Vagina (tissue), 2 donors: ENCODE measurements around the gene NGB. TPM values are rescaled to one million over a fixed set of nuclear protein-coding genes. Genes with fewer than 3 reads are reported as not detected.

ENCODE experiments used
- DNase-seq, 2 donors: peaks; one replicate each; pipeline ENCODE4 v3.0.0-alpha.2; 2017; ENCODE audit errors: extremely low spot score in 2 of 2
- H3K27ac ChIP-seq: fragments of 200-600 bp; sonication (generic); one replicate; pipeline ENCODE4 v1.5.1; 2019
- H3K27me3 ChIP-seq: fragments of 200-600 bp; sonication (generic); one replicate; pipeline ENCODE4 v1.5.1; 2019
- H3K36me3 ChIP-seq, 2 donors: fragments of 200-600 bp; sonication (generic); one replicate each; pipeline ENCODE4 v1.5.1; 2017 to 2019
- H3K4me1 ChIP-seq: fragments of 200-600 bp; sonication (generic); one replicate; pipeline ENCODE4 v1.5.1; 2019
- H3K4me3 ChIP-seq, 2 donors: fragments of 200-600 bp; sonication (generic); 1 replicate in 1 of 2; 2 replicates in 1 of 2; pipeline ENCODE4 v1.5.1; 2016 to 2019
- H3K9me3 ChIP-seq: fragments of 200-600 bp; sonication (generic); one replicate; pipeline ENCODE4 v1.5.1; 2019
- POLR2A ChIP-seq, 2 donors: fragments of 450-650 bp; IDR thresholded peaks; one replicate each; pipeline ENCODE4 v1.6.1; 2017; ENCODE audit warnings: antibody characterized with exemption in 2 of 2, mild to moderate bottlenecking in 2 of 2, moderate library complexity in 2 of 2
- POLR2AphosphoS5 ChIP-seq, 2 donors: sonication (generic); formaldehyde crosslinking; IDR thresholded peaks; one replicate each; pipeline ENCODE4 v1.9.0; 2017; ENCODE audit warnings: antibody characterized with exemption in 2 of 2, mild to moderate bottlenecking in 2 of 2, low read depth in 1 of 2; ENCODE audit not compliant: insufficient read depth in 1 of 2
- intact Hi-C: fragments of 100-400 bp; cut with DNase I; formaldehyde crosslinking; loops from one replicate; pipeline ENCODE4 v1.15.1; 2023
- total RNA-seq: library from RNA; depleted of rRNA; stranded (reverse); fragments of >200 nt; gene quantifications from one replicate; pipeline ENCODE4 v1.2.3, GENCODE V29; 2016
- TF ChIP-seq, protein P1 (sequence below), 3 experiments: fragments of 450-650 bp in 2 of 3; fragments of 200-600 bp in 1 of 3; sonication (generic) in 1 of 3; IDR thresholded peaks; one replicate each; pipeline ENCODE4 v1.5.1; 2017 to 2019; ENCODE audit warnings: antibody characterized with exemption in 3 of 3, mild to moderate bottlenecking in 2 of 3, moderate library complexity in 2 of 3

The NGB gene
- total RNA-seq, 1 donor from 2014 or later = 1.7 TPM

- intact Hi-C loops = no loop called here
- no peak overlapping the region for H3K27ac ChIP-seq
- no peak for DNase-seq
- TF ChIP-seq POLR2AphosphoS5 (IDR thresholded peaks at IDR 0.05; ENCODE audit: insufficient read depth in 1 of 2, low read depth in 1 of 2) = no peak
- no peak for TF ChIP-seq POLR2A (IDR thresholded peaks at IDR 0.05)
- TF ChIP-seq, protein P1, sequence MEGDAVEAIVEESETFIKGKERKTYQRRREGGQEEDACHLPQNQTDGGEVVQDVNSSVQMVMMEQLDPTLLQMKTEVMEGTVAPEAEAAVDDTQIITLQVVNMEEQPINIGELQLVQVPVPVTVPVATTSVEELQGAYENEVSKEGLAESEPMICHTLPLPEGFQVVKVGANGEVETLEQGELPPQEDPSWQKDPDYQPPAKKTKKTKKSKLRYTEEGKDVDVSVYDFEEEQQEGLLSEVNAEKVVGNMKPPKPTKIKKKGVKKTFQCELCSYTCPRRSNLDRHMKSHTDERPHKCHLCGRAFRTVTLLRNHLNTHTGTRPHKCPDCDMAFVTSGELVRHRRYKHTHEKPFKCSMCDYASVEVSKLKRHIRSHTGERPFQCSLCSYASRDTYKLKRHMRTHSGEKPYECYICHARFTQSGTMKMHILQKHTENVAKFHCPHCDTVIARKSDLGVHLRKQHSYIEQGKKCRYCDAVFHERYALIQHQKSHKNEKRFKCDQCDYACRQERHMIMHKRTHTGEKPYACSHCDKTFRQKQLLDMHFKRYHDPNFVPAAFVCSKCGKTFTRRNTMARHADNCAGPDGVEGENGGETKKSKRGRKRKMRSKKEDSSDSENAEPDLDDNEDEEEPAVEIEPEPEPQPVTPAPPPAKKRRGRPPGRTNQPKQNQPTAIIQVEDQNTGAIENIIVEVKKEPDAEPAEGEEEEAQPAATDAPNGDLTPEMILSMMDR (IDR thresholded peaks at IDR 0.05) = no peak
- H3K27me3 ChIP-seq = no peaks in the 10 kb centered on the region
- no peaks in the 10 kb centered on the region for H3K9me3 ChIP-seq
- H3K4me1 ChIP-seq = no peaks in the 10 kb centered on the region
- no peak overlapping the region for H3K4me3 ChIP-seq
- H3K36me3 ChIP-seq = no peaks in the 10 kb centered on the region
Measured at GRCh38 chr14:77238356-77238755, 32.6 kb downstream of the NGB start.

DNA sequence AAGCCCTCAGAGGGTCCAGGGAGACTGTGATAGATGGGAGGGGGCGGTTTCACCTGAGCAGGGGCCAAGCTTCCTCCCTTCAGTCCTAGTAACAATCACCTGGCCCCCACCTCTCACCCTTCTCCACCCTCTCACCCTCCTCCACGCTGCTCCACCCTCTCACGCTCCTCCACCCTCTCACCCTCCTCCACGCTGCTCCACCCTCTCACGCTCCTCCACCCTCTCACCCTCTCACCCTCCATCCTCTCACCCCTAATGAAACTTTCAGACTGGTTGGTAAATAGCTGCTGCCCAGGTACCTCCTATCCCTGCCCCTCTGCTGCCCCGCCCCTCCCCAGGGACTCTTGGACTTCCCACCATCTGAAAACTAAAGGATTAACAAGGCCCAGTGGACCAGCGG, 34.2 kb downstream of the NGB start:
- TF ChIP-seq POLR2AphosphoS5 (IDR thresholded peaks at IDR 0.05; ENCODE audit: insufficient read depth in 1 of 2, low read depth in 1 of 2) = no peak
- TF ChIP-seq, protein P1 (IDR thresholded peaks at IDR 0.05) = no peak
- no peak for TF ChIP-seq POLR2A (IDR thresholded peaks at IDR 0.05)
- intact Hi-C loops = no loop called here
- H3K4me3 ChIP-seq = no peak overlapping the region
- H3K27me3 ChIP-seq = no peaks in the 10 kb centered on the region
- H3K27ac ChIP-seq = no peak overlapping the region
- no peak for DNase-seq
- H3K9me3 ChIP-seq = no peaks in the 10 kb centered on the region
- H3K36me3 ChIP-seq = no peaks in the 10 kb centered on the region
- no peaks in the 10 kb centered on the region for H3K4me1 ChIP-seq

DNA sequence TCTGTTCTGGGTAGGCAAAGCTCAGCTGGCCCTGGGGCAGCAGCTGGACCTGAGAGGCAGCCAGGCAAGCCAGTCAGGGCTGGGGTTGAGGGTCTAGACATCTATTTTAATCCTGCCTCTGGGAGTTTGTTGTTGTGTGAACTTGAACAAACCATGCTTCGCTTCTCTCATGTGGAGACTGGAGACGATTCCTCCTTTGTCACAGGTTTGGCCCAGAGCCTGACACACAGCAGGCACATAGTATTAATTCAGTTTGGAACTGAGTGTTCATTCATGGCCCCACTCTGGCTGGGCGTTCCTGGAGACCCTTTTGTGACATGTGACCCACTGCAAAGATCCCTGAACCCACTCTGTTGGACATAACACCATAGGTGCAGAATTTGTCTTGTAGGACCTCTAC, 39.3 kb downstream of the NGB start:
- Histone ChIP-seq H3K4me1 (no peaks in the 10 kb centered on the region), H3K36me3 (no peaks in the 10 kb centered on the region), H3K27ac (no peak overlapping the region), H3K4me3 (no peak overlapping the region), H3K27me3 (no peaks in the 10 kb centered on the region), H3K9me3 (no peaks in the 10 kb centered on the region)
- intact Hi-C loops = no loop called here
- no peak for DNase-seq
- TF ChIP-seq POLR2AphosphoS5 (IDR thresholded peaks at IDR 0.05; ENCODE audit: insufficient read depth in 1 of 2, low read depth in 1 of 2) = no peak
- TF ChIP-seq, protein P1 (IDR thresholded peaks at IDR 0.05) = no peak

DNA sequence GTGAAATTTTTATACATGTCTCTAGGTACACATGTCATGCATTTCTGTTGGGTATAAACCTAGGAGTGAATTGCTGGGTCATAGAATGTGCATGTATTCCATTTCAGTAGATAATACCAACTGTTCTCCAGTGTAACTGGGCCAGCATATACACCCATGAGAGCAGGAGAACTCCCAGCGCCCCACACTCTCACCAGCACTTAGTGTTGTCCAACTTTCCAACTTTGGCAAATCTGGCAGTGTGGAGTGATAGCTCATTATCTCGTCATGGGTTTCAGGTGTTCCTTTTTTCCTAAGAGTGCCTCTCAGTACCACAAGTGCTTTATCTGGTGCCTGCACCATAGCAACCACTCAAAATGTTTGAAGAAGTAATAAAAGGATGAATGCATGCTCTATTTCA, 40.1 kb downstream of the NGB start:
- Histone ChIP-seq H3K36me3 (no peaks in the 10 kb centered on the region), H3K27me3 (no peaks in the 10 kb centered on the region), H3K4me3 (no peak overlapping the region), H3K4me1 (no peaks in the 10 kb centered on the region), H3K27ac (no peak overlapping the region), H3K9me3 (no peaks in the 10 kb centered on the region)
- no peak for TF ChIP-seq POLR2AphosphoS5 (IDR thresholded peaks at IDR 0.05; ENCODE audit: insufficient read depth in 1 of 2, low read depth in 1 of 2)
- intact Hi-C loops = no loop called here
- no peak for DNase-seq

DNA sequence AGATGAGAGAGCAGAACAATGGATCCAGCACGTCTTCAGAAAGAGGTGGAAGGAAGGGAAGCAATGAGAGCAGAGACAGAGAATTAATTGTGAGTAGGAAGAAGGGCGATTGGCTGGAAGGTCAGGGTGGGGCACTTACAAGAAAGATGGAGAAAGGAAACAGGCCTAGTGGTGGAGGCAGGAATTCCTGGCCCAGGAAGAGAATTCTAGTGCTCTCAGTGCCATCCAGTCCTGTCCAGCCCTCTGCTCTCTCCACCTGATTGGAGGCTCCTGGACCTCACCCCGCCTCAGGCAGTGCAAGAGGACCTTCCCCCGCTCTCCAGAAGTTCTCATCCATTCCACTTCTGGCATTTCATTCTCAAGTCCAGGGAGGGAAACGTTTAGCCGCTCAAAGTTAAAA, 43.0 kb downstream of the NGB start:
- intact Hi-C loops = no loop called here
- Histone ChIP-seq H3K9me3 (no peaks in the 10 kb centered on the region), H3K27ac (no peak overlapping the region), H3K4me1 (no peaks in the 10 kb centered on the region), H3K4me3 (no peak overlapping the region), H3K36me3 (no peaks in the 10 kb centered on the region), H3K27me3 (no peaks in the 10 kb centered on the region)
- no peak for DNase-seq
- no peak for TF ChIP-seq POLR2A (IDR thresholded peaks at IDR 0.05)
- TF ChIP-seq POLR2AphosphoS5 (IDR thresholded peaks at IDR 0.05; ENCODE audit: insufficient read depth in 1 of 2, low read depth in 1 of 2) = no peak
- TF ChIP-seq, protein P1 (IDR thresholded peaks at IDR 0.05) = no peak
